ENCODE data around the gene CELF4. TPM values are rescaled to one million over a fixed set of nuclear protein-coding genes. Genes with fewer than 3 reads are reported as not detected.

The CELF4 gene
- total RNA-seq, 1 donor from 2014 or later: not detected

DNA sequence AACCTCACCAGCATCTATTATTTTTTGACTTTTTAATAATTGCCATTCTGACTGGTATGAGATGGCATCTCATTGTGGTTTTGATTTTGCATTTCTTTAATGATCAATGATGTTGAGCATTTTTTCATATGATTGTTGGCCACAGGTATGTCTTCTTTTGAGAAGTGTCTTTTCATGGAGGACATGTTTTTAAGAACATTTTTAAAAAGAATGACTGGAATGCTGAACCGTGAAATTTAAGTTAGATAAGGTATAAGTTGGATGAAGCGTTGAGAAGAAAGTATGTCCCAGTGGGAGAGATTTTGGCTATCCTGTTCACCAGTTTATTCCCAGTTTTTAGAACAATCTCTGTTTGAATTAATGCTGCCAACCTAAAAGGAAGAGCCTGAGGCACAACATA, 365.9 kb downstream of the CELF4 start:
- no peaks in the 10 kb centered on the region for H3K27me3 ChIP-seq (ENCODE audit: control insufficient read depth, insufficient read depth, low read length)
- no peak for DNase-seq (ENCODE audit: low read depth)
- TF ChIP-seq, protein P1, sequence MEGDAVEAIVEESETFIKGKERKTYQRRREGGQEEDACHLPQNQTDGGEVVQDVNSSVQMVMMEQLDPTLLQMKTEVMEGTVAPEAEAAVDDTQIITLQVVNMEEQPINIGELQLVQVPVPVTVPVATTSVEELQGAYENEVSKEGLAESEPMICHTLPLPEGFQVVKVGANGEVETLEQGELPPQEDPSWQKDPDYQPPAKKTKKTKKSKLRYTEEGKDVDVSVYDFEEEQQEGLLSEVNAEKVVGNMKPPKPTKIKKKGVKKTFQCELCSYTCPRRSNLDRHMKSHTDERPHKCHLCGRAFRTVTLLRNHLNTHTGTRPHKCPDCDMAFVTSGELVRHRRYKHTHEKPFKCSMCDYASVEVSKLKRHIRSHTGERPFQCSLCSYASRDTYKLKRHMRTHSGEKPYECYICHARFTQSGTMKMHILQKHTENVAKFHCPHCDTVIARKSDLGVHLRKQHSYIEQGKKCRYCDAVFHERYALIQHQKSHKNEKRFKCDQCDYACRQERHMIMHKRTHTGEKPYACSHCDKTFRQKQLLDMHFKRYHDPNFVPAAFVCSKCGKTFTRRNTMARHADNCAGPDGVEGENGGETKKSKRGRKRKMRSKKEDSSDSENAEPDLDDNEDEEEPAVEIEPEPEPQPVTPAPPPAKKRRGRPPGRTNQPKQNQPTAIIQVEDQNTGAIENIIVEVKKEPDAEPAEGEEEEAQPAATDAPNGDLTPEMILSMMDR (IDR thresholded peaks at IDR 0.05; ENCODE audit: insufficient read depth, low read length, poor library complexity, severe bottlenecking): no peak
- no peaks in the 10 kb centered on the region for H3K36me3 ChIP-seq (ENCODE audit: control insufficient read depth, insufficient read depth, low read length)
- no peak overlapping the region for H3K4me3 ChIP-seq (ENCODE audit: low read depth, low read length)

Measured in kidney epithelial cell (primary cell).